ENCODE measurements around the gene RNF38. TPM values are rescaled to one million over a fixed set of nuclear protein-coding genes. Genes with fewer than 3 reads are reported as not detected.

The RNF38 gene
- total and polyA plus RNA-seq, 2 donors (not counting 3 experiments of a cell fraction or from before 2014, with no cell fraction given): 36.7 to 47.2 TPM

DNA sequence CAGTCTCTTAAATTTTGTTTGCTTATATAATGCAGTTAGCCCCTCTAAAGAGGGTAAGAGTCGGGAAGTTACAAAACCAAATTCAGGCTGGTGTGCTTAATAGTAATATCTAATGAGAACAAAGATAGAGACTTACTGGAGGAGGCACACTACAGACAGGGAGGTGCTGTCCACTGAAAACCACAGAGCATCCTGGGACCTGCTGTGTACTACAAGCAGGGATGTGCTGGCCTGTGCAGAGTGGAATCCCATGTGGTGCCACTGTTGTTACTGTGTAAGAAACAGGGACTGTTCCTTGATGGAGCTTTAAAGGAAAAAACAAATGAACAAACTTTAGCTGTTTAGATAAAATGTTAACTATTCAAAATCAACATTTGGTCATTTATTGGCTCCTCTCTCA lies 42.4 kb downstream of the RNF38 start:
- Histone ChIP-seq H3K27me3 (ENCODE audit: control insufficient read depth in 2 of 2, insufficient read depth in 2 of 2, low read length in 2 of 2) (no peaks in the 10 kb centered on the region), H3K4me3 (replicated peaks in 1 of 3; ENCODE audit: insufficient read depth in 1 of 3, low read depth in 1 of 3, low read length in 3 of 3) (no peak overlapping the region), H3K36me3 (ENCODE audit: control insufficient read depth in 2 of 2, extremely low read depth in 1 of 2, insufficient read depth in 2 of 2, low read length in 2 of 2) (peaks cover 6% of the 10 kb centered on the region in 2 experiments), H3K27ac (ENCODE audit: insufficient read depth, low read depth, low read length) (no peak overlapping the region), H4K20me1 (replicated peaks; ENCODE audit: control insufficient read depth, extremely low read depth, insufficient read depth, low read length) (no peaks in the 10 kb centered on the region), H3K9me1 (replicated peaks; ENCODE audit: control insufficient read depth, extremely low read depth, insufficient read depth, low read length) (peaks cover 3% of the 10 kb centered on the region), H3K4me2 (ENCODE audit: insufficient read depth, low read length) (no peak overlapping the region), H3K79me2 (ENCODE audit: control insufficient read depth, insufficient read depth, low read length) (peaks cover 6% of the 10 kb centered on the region), H2AFZ (ENCODE audit: low read depth, low read length) (no peak overlapping the region), H3K9ac (replicated peaks; ENCODE audit: extremely low read depth, insufficient read depth, low read length) (no peak overlapping the region), H3K9me3 (replicated peaks; ENCODE audit: control insufficient read depth, insufficient read depth, low read length) (no peaks in the 10 kb centered on the region), H3K4me1 (ENCODE audit: control insufficient read depth, extremely low read depth, insufficient read depth, low read length) (peaks cover under 1% of the 10 kb centered on the region)
- ChIA-PET CTCF (interaction anchor here (0.6 to 1.2 kb wide), 2 partner anchors 21 to 93 kb away, joined by 3 read pairs; no protein-coding TSS in a partner anchor), POLR2A (interaction anchor here (0.6 kb wide), 1 partner anchor 21 kb away, joined by 3 read pairs; no protein-coding TSS in a partner anchor)
- FAIRE-seq (no peak), DNase-seq (ENCODE audit: low read depth, low spot score) (no peak)
- intact Hi-C loops (cut with micrococcal nuclease) (no loop called here), dilution Hi-C loops (cut with MboI; ENCODE audit: extremely low pct_ligation_motif_present, low sequenced_read_pairs) (no loop called here)
- BruUV-seq (replicated peaks): no TSS peak
- TF ChIP-seq GATA2 (IDR thresholded peaks at IDR 0.05; ENCODE audit: insufficient read depth, insufficient read length, low read depth, low read length): no peak
- no peak for TF ChIP-seq POLR2AphosphoS5 (IDR thresholded peaks at IDR 0.05; ENCODE audit: insufficient read depth, low read depth, low read length)
- TF ChIP-seq JUN (IDR thresholded peaks at IDR 0.05; ENCODE audit: borderline replicate concordance, insufficient read depth, insufficient read length, low read depth): no peak
- no peak for TF ChIP-seq MYC (IDR thresholded peaks at IDR 0.05; ENCODE audit: low read depth, low read length)
- no peak for TF ChIP-seq FOS (IDR thresholded peaks at IDR 0.05; ENCODE audit: borderline replicate concordance, insufficient read depth, low read length)
- no peak for TF ChIP-seq EZH2 (IDR thresholded peaks at IDR 0.05; ENCODE audit: borderline replicate concordance, low read depth, low read length, severe bottlenecking)
- TF ChIP-seq, protein P1, sequence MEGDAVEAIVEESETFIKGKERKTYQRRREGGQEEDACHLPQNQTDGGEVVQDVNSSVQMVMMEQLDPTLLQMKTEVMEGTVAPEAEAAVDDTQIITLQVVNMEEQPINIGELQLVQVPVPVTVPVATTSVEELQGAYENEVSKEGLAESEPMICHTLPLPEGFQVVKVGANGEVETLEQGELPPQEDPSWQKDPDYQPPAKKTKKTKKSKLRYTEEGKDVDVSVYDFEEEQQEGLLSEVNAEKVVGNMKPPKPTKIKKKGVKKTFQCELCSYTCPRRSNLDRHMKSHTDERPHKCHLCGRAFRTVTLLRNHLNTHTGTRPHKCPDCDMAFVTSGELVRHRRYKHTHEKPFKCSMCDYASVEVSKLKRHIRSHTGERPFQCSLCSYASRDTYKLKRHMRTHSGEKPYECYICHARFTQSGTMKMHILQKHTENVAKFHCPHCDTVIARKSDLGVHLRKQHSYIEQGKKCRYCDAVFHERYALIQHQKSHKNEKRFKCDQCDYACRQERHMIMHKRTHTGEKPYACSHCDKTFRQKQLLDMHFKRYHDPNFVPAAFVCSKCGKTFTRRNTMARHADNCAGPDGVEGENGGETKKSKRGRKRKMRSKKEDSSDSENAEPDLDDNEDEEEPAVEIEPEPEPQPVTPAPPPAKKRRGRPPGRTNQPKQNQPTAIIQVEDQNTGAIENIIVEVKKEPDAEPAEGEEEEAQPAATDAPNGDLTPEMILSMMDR (IDR thresholded peaks at IDR 0.05; ENCODE audit: extremely low read depth in 1 of 2, insufficient read depth in 1 of 2, low read depth in 1 of 2, low read length in 2 of 2): no peak
- TF ChIP-seq POLR2A (IDR thresholded peaks at IDR 0.05; ENCODE audit: low read depth, low read length): no peak
- TF ChIP-seq, protein P2, sequence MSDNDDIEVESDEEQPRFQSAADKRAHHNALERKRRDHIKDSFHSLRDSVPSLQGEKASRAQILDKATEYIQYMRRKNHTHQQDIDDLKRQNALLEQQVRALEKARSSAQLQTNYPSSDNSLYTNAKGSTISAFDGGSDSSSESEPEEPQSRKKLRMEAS (IDR thresholded peaks at IDR 0.05; ENCODE audit: insufficient read depth, insufficient read length): no peak
